Smooth muscle cell (in vitro differentiated cells): ENCODE results near the gene TUBGCP3. TPM values are rescaled to one million over a fixed set of nuclear protein-coding genes. Genes with fewer than 3 reads are reported as not detected.
"Not testable (repeated sequence)": the region's sequence is repeated elsewhere in the genome, so short reads cannot be mapped to it uniquely, and the experiment has no call there.

ENCODE experiments used
- DNase-seq: peaks from one replicate; lab custom pipeline; 2025; ENCODE audit not compliant: unreplicated experiment; lab: John Stamatoyannopoulos, UW
- H2AFZ ChIP-seq: fragments of 200-600 bp; sonication (generic); 2 replicates; pipeline ENCODE4 v1.6.0; 2016; ENCODE audit warnings: antibody characterized with exemption, low read depth, mild to moderate bottlenecking
- H3F3A ChIP-seq: fragments of 200-600 bp; sonication (generic); 2 replicates; pipeline ENCODE4 v1.6.0; 2017; ENCODE audit warnings: antibody characterized with exemption, low read depth
- H3K27ac ChIP-seq: fragments of 200-600 bp; sonication (generic); 2 replicates; pipeline ENCODE4 v1.5.1; 2016; ENCODE audit warnings: low read depth, mild to moderate bottlenecking
- H3K27me3 ChIP-seq: fragments of 200-600 bp; sonication (generic); 2 replicates; pipeline ENCODE4 v1.6.1; 2016; ENCODE audit warnings: low read depth, mild to moderate bottlenecking
- H3K36me3 ChIP-seq: fragments of 200-600 bp; sonication (generic); 2 replicates; pipeline ENCODE4 v1.5.1; 2016; ENCODE audit warnings: low read depth
- H3K4me1 ChIP-seq: fragments of 200-600 bp; sonication (generic); 2 replicates; pipeline ENCODE4 v1.5.1; 2016; ENCODE audit warnings: low read depth
- H3K4me2 ChIP-seq: fragments of 200-600 bp; sonication (generic); 2 replicates; pipeline ENCODE4 v1.6.0; 2016; ENCODE audit warnings: mild to moderate bottlenecking
- H3K4me3 ChIP-seq: fragments of 200-600 bp; sonication (generic); 2 replicates; pipeline ENCODE4 v1.5.1; 2016; ENCODE audit warnings: mild to moderate bottlenecking
- H3K79me2 ChIP-seq: fragments of 200-600 bp; sonication (generic); 2 replicates; pipeline ENCODE4 v1.6.0; 2016; ENCODE audit warnings: low read depth, mild to moderate bottlenecking
- H3K9ac ChIP-seq: fragments of 200-600 bp; sonication (generic); 2 replicates; pipeline ENCODE4 v1.6.0; 2016; ENCODE audit warnings: low read depth
- H3K9me3 ChIP-seq: fragments of 200-600 bp; sonication (generic); replicated peaks from 2 replicates; pipeline ENCODE4 v1.5.1; 2016; ENCODE audit warnings: low read depth
- H4K20me1 ChIP-seq: fragments of 200-600 bp; sonication (generic); 2 replicates; pipeline ENCODE4 v1.6.0; 2016; ENCODE audit warnings: low read depth
- CTCF ChIP-seq: fragments of 200-600 bp; sonication (generic); IDR thresholded peaks from 2 replicates; pipeline ENCODE4 v1.5.1; 2017; ENCODE audit warnings: borderline replicate concordance, mild to moderate bottlenecking, antibody characterized with exemption; ENCODE audit not compliant: insufficient read depth, poor library complexity, severe bottlenecking
- WGBS: methylation state at CpG from one replicate; pipeline ENCODE4 v1.1.7; 2016; ENCODE audit warnings: low lambda C conversion rate; 5-methylcytosine and 5-hydroxymethylcytosine counted together
- polyA plus RNA-seq: library from polyadenylated mRNA; unstranded; fragments of >200 nt; fragmentation: Nextera tagmentation; extraction: Ambion mirVana; gene quantifications from 2 replicates; pipeline ENCODE4 v1.2.1, GENCODE V29; 2016
- total RNA-seq: library from RNA; depleted of rRNA; stranded (reverse); fragments of >200 nt; gene quantifications from 2 replicates; pipeline ENCODE4 v1.2.3, GENCODE V29; 2014

The TUBGCP3 gene
- total and polyA plus RNA-seq, 2 experiments from 2014 or later = 9.4 to 12.4 TPM

GRCh38 chr13:112635323-112635722, 47.4 kb upstream of the TUBGCP3 start:
- no peak for TF ChIP-seq CTCF
- H4K20me1 ChIP-seq = no peaks in the 10 kb centered on the region
- H3K27ac ChIP-seq = no peak overlapping the region
- H3K4me2 ChIP-seq = no peak overlapping the region
- no peak overlapping the region for H3K4me3 ChIP-seq
- no peaks in the 10 kb centered on the region for H3F3A ChIP-seq
- no peak for DNase-seq
- no peaks in the 10 kb centered on the region for H3K36me3 ChIP-seq
- 60% methylated on average over 6 of the region's 6 CpGs for WGBS
- no peak overlapping the region for H2AFZ ChIP-seq
- H3K79me2 ChIP-seq = no peaks in the 10 kb centered on the region
- H3K27me3 ChIP-seq = no peaks in the 10 kb centered on the region
- H3K4me1 ChIP-seq = no peaks in the 10 kb centered on the region
- no peak overlapping the region for H3K9ac ChIP-seq
- H3K9me3 ChIP-seq = no peaks in the 10 kb centered on the region

- 90% methylated on average over 11 of the region's 11 CpGs for WGBS
Observed at GRCh38 chr13:112634102-112634501, 46.1 kb upstream of the TUBGCP3 start.

GRCh38 chr13:112630226-112630625, 42.3 kb upstream of the TUBGCP3 start:
- H3K27ac ChIP-seq, DNase-seq, H2AFZ ChIP-seq, H3K79me2 ChIP-seq, H3K9me3 ChIP-seq, H3K4me3 ChIP-seq, H3K36me3 ChIP-seq, H3F3A ChIP-seq, H3K4me2 ChIP-seq, H3K27me3 ChIP-seq, H3K9ac ChIP-seq, H4K20me1 ChIP-seq, H3K4me1 ChIP-seq: not testable (repeated sequence)
- 95% methylated on average over 10 of the region's 10 CpGs for WGBS

More at GRCh38 chr13:112634102-112634501, 46.1 kb upstream of the TUBGCP3 start:
- Histone ChIP-seq H3F3A (no peaks in the 10 kb centered on the region), H3K9ac (no peak overlapping the region), H3K9me3 (no peaks in the 10 kb centered on the region), H2AFZ (no peak overlapping the region), H3K4me3 (no peak overlapping the region), H3K4me1 (no peaks in the 10 kb centered on the region), H3K4me2 (no peak overlapping the region), H4K20me1 (no peaks in the 10 kb centered on the region), H3K36me3 (no peaks in the 10 kb centered on the region), H3K27ac (no peak overlapping the region), H3K79me2 (no peaks in the 10 kb centered on the region), H3K27me3 (no peaks in the 10 kb centered on the region)
- TF ChIP-seq CTCF = no peak
- DNase-seq = no peak

GRCh38 chr13:112629161-112629560, 41.2 kb upstream of the TUBGCP3 start:
- no peaks in the 10 kb centered on the region for H3K9me3 ChIP-seq
- H3K4me3 ChIP-seq = no peak overlapping the region
- H2AFZ ChIP-seq = no peak overlapping the region
- no peak overlapping the region for H3K4me2 ChIP-seq
- H3K36me3 ChIP-seq = no peaks in the 10 kb centered on the region
- no peaks in the 10 kb centered on the region for H3F3A ChIP-seq
- H3K27ac ChIP-seq = no peak overlapping the region
- 87% methylated on average over 8 of the region's 8 CpGs for WGBS
- no peak overlapping the region for H3K9ac ChIP-seq
- H3K27me3 ChIP-seq = peaks cover 3% of the 10 kb centered on the region
- H3K79me2 ChIP-seq = no peaks in the 10 kb centered on the region
- no peaks in the 10 kb centered on the region for H3K4me1 ChIP-seq
- H4K20me1 ChIP-seq = no peaks in the 10 kb centered on the region
- DNase-seq = no peak
- no peak for TF ChIP-seq CTCF

GRCh38 chr13:112627613-112628012, 39.7 kb upstream of the TUBGCP3 start:
- WGBS = 89% methylated on average over 1 of the region's 1 CpG
- not testable (repeated sequence) for H3K9me3 ChIP-seq

More at GRCh38 chr13:112627613-112628012, 39.7 kb upstream of the TUBGCP3 start:
- H4K20me1 ChIP-seq, H3F3A ChIP-seq, H2AFZ ChIP-seq, H3K27ac ChIP-seq, H3K4me3 ChIP-seq, H3K79me2 ChIP-seq, H3K9ac ChIP-seq, H3K36me3 ChIP-seq, H3K4me1 ChIP-seq, DNase-seq, H3K4me2 ChIP-seq, H3K27me3 ChIP-seq: not testable (repeated sequence)
